ENCODE results near the gene UBE2F. TPM values are rescaled to one million over a fixed set of nuclear protein-coding genes. Genes with fewer than 3 reads are reported as not detected.

UBE2F gene
- total and polyA plus RNA-seq, 2 of the 13 experiments (the other 11 are each of a cell fraction or from before 2014, with no cell fraction given) = 35.4 to 73.1 TPM

DNA sequence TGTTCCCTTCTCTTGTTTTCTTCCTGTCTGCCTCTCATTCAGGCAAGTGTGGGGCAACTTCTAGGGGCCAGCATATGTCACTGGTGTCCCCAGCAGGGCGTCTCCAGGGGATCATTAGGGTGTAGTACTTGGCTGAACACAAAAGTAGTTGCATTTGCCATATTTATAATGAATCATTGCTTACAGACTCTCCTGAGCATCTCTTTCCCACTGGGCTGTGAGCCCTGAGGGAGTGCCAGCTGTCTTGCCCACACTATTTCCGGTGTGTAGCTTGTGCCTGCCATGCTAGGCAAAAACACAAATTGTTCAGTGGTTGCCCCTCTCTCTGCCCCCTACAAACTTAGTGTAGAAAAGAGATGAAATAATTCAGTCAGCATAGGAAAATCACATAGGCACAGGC is 53.1 kb downstream of the UBE2F start (continued):
- TF ChIP-seq, protein P1, sequence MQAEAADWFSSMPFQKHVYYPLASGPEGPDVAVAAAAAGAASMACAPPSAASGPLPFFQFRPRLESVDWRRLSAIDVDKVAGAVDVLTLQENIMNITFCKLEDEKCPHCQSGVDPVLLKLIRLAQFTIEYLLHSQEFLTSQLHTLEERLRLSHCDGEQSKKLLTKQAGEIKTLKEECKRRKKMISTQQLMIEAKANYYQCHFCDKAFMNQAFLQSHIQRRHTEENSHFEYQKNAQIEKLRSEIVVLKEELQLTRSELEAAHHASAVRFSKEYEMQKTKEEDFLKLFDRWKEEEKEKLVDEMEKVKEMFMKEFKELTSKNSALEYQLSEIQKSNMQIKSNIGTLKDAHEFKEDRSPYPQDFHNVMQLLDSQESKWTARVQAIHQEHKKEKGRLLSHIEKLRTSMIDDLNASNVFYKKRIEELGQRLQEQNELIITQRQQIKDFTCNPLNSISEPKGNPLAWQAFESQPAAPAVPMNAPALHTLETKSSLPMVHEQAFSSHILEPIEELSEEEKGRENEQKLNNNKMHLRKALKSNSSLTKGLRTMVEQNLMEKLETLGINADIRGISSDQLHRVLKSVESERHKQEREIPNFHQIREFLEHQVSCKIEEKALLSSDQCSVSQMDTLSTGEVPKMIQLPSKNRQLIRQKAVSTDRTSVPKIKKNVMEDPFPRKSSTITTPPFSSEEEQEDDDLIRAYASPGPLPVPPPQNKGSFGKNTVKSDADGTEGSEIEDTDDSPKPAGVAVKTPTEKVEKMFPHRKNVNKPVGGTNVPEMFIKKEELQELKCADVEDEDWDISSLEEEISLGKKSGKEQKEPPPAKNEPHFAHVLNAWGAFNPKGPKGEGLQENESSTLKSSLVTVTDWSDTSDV (CRISPR knock-in tag; IDR thresholded peaks at IDR 0.05) = no peak
- TF ChIP-seq GLI4 (CRISPR knock-in tag; IDR thresholded peaks at IDR 0.05; ENCODE audit: borderline replicate concordance) (no peak), FOXO1 (CRISPR knock-in tag; IDR thresholded peaks at IDR 0.05) (no peak), ZNF616 (CRISPR knock-in tag; IDR thresholded peaks at IDR 0.05; ENCODE audit: low read depth) (no peak), ZNF337 (CRISPR knock-in tag; IDR thresholded peaks at IDR 0.05; ENCODE audit: borderline replicate concordance, low read depth) (no peak), ZSCAN31 (CRISPR knock-in tag; IDR thresholded peaks at IDR 0.05; ENCODE audit: low read depth) (no peak), ZNF766 (CRISPR knock-in tag; IDR thresholded peaks at IDR 0.05; ENCODE audit: borderline replicate concordance) (no peak)
- TF ChIP-seq, protein P2, sequence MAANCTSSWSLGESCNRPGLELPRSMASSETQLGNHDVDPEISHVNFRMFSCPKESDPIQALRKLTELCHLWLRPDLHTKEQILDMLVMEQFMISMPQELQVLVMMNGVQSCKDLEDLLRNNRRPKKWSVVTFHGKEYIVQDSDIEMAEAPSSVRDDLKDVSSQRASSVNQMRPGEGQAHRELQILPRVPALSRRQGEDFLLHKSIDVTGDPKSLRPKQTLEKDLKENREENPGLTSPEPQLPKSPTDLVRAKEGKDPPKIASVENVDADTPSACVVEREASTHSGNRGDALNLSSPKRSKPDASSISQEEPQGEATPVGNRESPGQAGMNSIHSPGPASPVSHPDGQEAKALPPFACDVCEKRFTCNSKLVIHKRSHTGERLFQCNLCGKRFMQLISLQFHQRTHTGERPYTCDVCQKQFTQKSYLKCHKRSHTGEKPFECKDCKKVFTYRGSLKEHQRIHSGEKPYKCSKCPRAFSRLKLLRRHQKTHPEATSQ (CRISPR knock-in tag; IDR thresholded peaks at IDR 0.05; ENCODE audit: borderline replicate concordance) = no peak
- TF ChIP-seq, protein P3, sequence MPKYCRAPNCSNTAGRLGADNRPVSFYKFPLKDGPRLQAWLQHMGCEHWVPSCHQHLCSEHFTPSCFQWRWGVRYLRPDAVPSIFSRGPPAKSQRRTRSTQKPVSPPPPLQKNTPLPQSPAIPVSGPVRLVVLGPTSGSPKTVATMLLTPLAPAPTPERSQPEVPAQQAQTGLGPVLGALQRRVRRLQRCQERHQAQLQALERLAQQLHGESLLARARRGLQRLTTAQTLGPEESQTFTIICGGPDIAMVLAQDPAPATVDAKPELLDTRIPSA (CRISPR knock-in tag; IDR thresholded peaks at IDR 0.05; ENCODE audit: borderline replicate concordance) = no peak
- TF ChIP-seq, protein P4, sequence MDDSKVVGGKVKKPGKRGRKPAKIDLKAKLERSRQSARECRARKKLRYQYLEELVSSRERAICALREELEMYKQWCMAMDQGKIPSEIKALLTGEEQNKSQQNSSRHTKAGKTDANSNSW (CRISPR knock-in tag; IDR thresholded peaks at IDR 0.05; ENCODE audit: borderline replicate concordance) = no peak
